HG03280 (cell line): Measurements from ENCODE around the gene C14orf93.

Experiments used
- ATAC-seq: cut with Tn5 transposase; IDR thresholded peaks from one replicate; pipeline ENCODE4 v1.9.1; 2021; ENCODE audit warnings: mild to moderate bottlenecking, moderate library complexity; ENCODE audit not compliant: unreplicated experiment

The C14orf93 gene

GRCh38 chr14:23047034-23047634, 37.2 kb upstream of the C14orf93 start:
- ATAC-seq, result no peak

- ATAC-seq, result no peak
These were observed 35.7 kb upstream of the C14orf93 start for GRCh38 chr14:23045419-23046357.

- no peak for ATAC-seq
These were observed 34.9 kb upstream of the C14orf93 start for GRCh38 chr14:23044840-23045239.

GRCh38 chr14:23043754-23044153, 33.8 kb upstream of the C14orf93 start:
- no peak for ATAC-seq

- ATAC-seq, result no peak
These were observed 33.2 kb upstream of the C14orf93 start for GRCh38 chr14:23043145-23043544.

- no peak for ATAC-seq
These were observed 32.4 kb upstream of the C14orf93 start, which contains the start of gene PSMB11 for GRCh38 chr14:23042162-23042965. PSMB11 (plus strand) TSS chr14:23042212; CDS start chr14:23042226, 14 bp downstream.

- ATAC-seq, result no peak
These were observed 31.8 kb upstream of the C14orf93 start for GRCh38 chr14:23041729-23042128.

- no peak for ATAC-seq
These were observed 30.2 kb upstream of the C14orf93 start for GRCh38 chr14:23040100-23040499.

GRCh38 chr14:23035303-23036144, 25.6 kb upstream of the C14orf93 start:
- no peak for ATAC-seq

GRCh38 chr14:23034498-23035302, 24.8 kb upstream of the C14orf93 start, which contains the start of gene PSMB5:
PSMB5 (minus strand) TSS chr14:23034900; CDS start chr14:23034881, 19 bp downstream.
- peak; percentile 90 for ATAC-seq

- ATAC-seq, result peak; percentile 6
These were observed 24.0 kb upstream of the C14orf93 start for GRCh38 chr14:23033801-23034497.

GRCh38 chr14:23033251-23033727, 23.3 kb upstream of the C14orf93 start:
- no peak for ATAC-seq

GRCh38 chr14:23030936-23031335, 21.0 kb upstream of the C14orf93 start:
- no peak for ATAC-seq

GRCh38 chr14:23028799-23029198, 18.9 kb upstream of the C14orf93 start:
- no peak for ATAC-seq

- no peak for ATAC-seq
These were observed 15.3 kb upstream of the C14orf93 start for GRCh38 chr14:23025151-23025814.

- ATAC-seq, result no peak
These were observed 14.7 kb upstream of the C14orf93 start for GRCh38 chr14:23024612-23025075.

- no peak for ATAC-seq
These were observed 13.8 kb upstream of the C14orf93 start for GRCh38 chr14:23023795-23024152.
